A673 (cell line): Measurements from ENCODE around the gene LRRC58. TPM values are rescaled to one million over a fixed set of nuclear protein-coding genes. Genes with fewer than 3 reads are reported as not detected.

Experiments used
- BruUV-seq: library from RNA; stranded (reverse); fragments of 400-500 nt; replicated peaks from 2 replicates; lab custom pipeline; 2021; lab: Mats Ljungman, UMichigan
- CTCF ChIA-PET: fragments of 300-600 bp; sonication (Branson Sonifier 250); formaldehyde crosslinking; loops from one replicate; lab custom pipeline; 2022; ENCODE audit warnings: antibody characterized with exemption; lab: Charles Lee
- POLR2A ChIA-PET: fragments of 300-600 bp; sonication (Branson Sonifier 250); formaldehyde crosslinking; loops from one replicate; lab custom pipeline; 2022; ENCODE audit warnings: antibody characterized with exemption; ENCODE audit not compliant: low non-redundant PET; lab: Charles Lee
- DNase-seq: peaks from one replicate; pipeline ENCODE4 v3.0.0-alpha.2; 2015; ENCODE audit warnings: low spot score
- H3K27ac ChIP-seq: fragments of 200-600 bp; sonication (generic); 2 replicates; pipeline ENCODE4 v1.5.1; 2016; ENCODE audit warnings: mixed run types, low read depth, mild to moderate bottlenecking, mixed read lengths, antibody characterized with exemption, low read length; ENCODE audit not compliant: poor library complexity, severe bottlenecking
- H3K27me3 ChIP-seq: fragments of 200-600 bp; sonication (generic); replicated peaks from 2 replicates; pipeline ENCODE4 v1.6.1; 2017; ENCODE audit warnings: mixed run types, low read depth, mild to moderate bottlenecking, mixed read lengths, antibody characterized with exemption, low read length; ENCODE audit not compliant: insufficient read depth, poor library complexity
- H3K36me3 ChIP-seq: fragments of 200-600 bp; sonication (generic); 2 replicates; pipeline ENCODE4 v1.6.1; 2016; ENCODE audit warnings: mixed run types, mild to moderate bottlenecking, mixed read lengths, antibody characterized with exemption, low read length; ENCODE audit not compliant: insufficient read depth, poor library complexity, severe bottlenecking
- H3K4me1 ChIP-seq: fragments of 200-600 bp; sonication (generic); 2 replicates; pipeline ENCODE4 v1.6.1; 2017; ENCODE audit warnings: mixed run types, mild to moderate bottlenecking, mixed read lengths, antibody characterized with exemption, low read length; ENCODE audit not compliant: insufficient read depth, poor library complexity, severe bottlenecking
- H3K4me3 ChIP-seq: fragments of 200-600 bp; sonication (generic); 2 replicates; pipeline ENCODE4 v1.5.1; 2016; ENCODE audit warnings: low read depth, mixed run types, mild to moderate bottlenecking, mixed read lengths, low read length; ENCODE audit not compliant: poor library complexity, severe bottlenecking
- H3K9me3 ChIP-seq: fragments of 200-600 bp; sonication (generic); 2 replicates; pipeline ENCODE4 v1.6.1; 2016; ENCODE audit warnings: mixed run types, low read depth, mild to moderate bottlenecking, mixed read lengths, antibody characterized with exemption, low read length; ENCODE audit not compliant: poor library complexity, severe bottlenecking
- EZH2 ChIP-seq: fragments of 200-600 bp; sonication (generic); IDR thresholded peaks from 2 replicates; pipeline ENCODE4 v1.6.1; 2017; ENCODE audit warnings: borderline replicate concordance, low read depth, mild to moderate bottlenecking, mixed read lengths, antibody characterized with exemption, low read length; ENCODE audit not compliant: poor library complexity, severe bottlenecking
- intact Hi-C: fragments of 100-400 bp; cut with micrococcal nuclease; formaldehyde crosslinking; loops from one replicate; pipeline ENCODE4 v1.10.0; 2022; ENCODE audit not compliant: unreplicated experiment
- total RNA-seq: library from RNA; stranded (reverse); gene quantifications from 2 replicates; pipeline ENCODE4 v1.2.3, GENCODE V29; 2021
- TF ChIP-seq, protein P1 (sequence below): fragments of 300-800, 200-600 bp; sonication (generic); conservative IDR thresholded peaks from 2 replicates; pipeline ENCODE4 v1.5.1; 2017; ENCODE audit warnings: low read depth, mild to moderate bottlenecking, antibody characterized with exemption, low read length, moderate library complexity, mixed read lengths

LRRC58 gene
- total RNA-seq, 1 experiment from 2014 or later, result 34.1 TPM

GRCh38 chr3:120350401-120350941 lies 1.3 kb upstream of the LRRC58 start:
- H3K9me3 ChIP-seq, result no peaks in the 10 kb centered on the region
- TF ChIP-seq EZH2, result no peak
- TF ChIP-seq, protein P1, sequence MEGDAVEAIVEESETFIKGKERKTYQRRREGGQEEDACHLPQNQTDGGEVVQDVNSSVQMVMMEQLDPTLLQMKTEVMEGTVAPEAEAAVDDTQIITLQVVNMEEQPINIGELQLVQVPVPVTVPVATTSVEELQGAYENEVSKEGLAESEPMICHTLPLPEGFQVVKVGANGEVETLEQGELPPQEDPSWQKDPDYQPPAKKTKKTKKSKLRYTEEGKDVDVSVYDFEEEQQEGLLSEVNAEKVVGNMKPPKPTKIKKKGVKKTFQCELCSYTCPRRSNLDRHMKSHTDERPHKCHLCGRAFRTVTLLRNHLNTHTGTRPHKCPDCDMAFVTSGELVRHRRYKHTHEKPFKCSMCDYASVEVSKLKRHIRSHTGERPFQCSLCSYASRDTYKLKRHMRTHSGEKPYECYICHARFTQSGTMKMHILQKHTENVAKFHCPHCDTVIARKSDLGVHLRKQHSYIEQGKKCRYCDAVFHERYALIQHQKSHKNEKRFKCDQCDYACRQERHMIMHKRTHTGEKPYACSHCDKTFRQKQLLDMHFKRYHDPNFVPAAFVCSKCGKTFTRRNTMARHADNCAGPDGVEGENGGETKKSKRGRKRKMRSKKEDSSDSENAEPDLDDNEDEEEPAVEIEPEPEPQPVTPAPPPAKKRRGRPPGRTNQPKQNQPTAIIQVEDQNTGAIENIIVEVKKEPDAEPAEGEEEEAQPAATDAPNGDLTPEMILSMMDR, result no peak
- H3K4me1 ChIP-seq, result peaks cover 24% of the 10 kb centered on the region
- intact Hi-C loops, result no loop called here
- H3K36me3 ChIP-seq, result peaks cover 3% of the 10 kb centered on the region
- POLR2A ChIA-PET, result no interaction called here
- peak; percentile 34 for DNase-seq
- peak overlapping the region; percentile 98 for H3K4me3 ChIP-seq
- H3K27me3 ChIP-seq, result no peaks in the 10 kb centered on the region
- CTCF ChIA-PET, result interaction anchor here (0.6 kb wide), 1 partner anchor 210 kb away, joined by 3 read pairs; no protein-coding TSS in a partner anchor
- BruUV-seq, result no TSS peak
- H3K27ac ChIP-seq, result peak overlapping the region; percentile 91

- Histone ChIP-seq H3K4me3 (peak overlapping the region; percentile 98), H3K27me3 (no peaks in the 10 kb centered on the region), H3K4me1 (peaks cover 24% of the 10 kb centered on the region), H3K36me3 (peaks cover 3% of the 10 kb centered on the region), H3K27ac (peak overlapping the region; percentile 91), H3K9me3 (no peaks in the 10 kb centered on the region)
- DNase-seq, result no peak
- TSS peak; percentile 93 for BruUV-seq
- TF ChIP-seq EZH2, result no peak
- TF ChIP-seq, protein P1, result no peak
- intact Hi-C loops, result no loop called here
- CTCF ChIA-PET, result interaction anchor here (0.6 kb wide), 1 partner anchor 491 kb away, joined by 4 read pairs; no protein-coding TSS in a partner anchor
- POLR2A ChIA-PET, result no interaction called here
Observed at GRCh38 chr3:120349855-120350125, 636 bp upstream of the LRRC58 start.

- H3K36me3 ChIP-seq, result peaks cover 12% of the 10 kb centered on the region
- H3K4me1 ChIP-seq, result peaks cover 28% of the 10 kb centered on the region
- H3K9me3 ChIP-seq, result no peaks in the 10 kb centered on the region
- BruUV-seq, result TSS peak; percentile 34
- peak overlapping the region; percentile 91 for H3K27ac ChIP-seq
- no peak for TF ChIP-seq EZH2
- TF ChIP-seq, protein P1, result no peak
- peak; percentile 11 for DNase-seq
- intact Hi-C loops, result no loop called here
- CTCF ChIA-PET, result interaction anchor here (1.5 kb wide), 1 partner anchor 69 kb away, joined by 6 read pairs; no protein-coding TSS in a partner anchor
- H3K4me3 ChIP-seq, result peak overlapping the region; percentile 98
- H3K27me3 ChIP-seq, result no peaks in the 10 kb centered on the region
- POLR2A ChIA-PET, result interaction anchor here (0.6 to 1.1 kb wide), 2 partner anchors 67 to 468 kb away, joined by 3 to 5 read pairs; no protein-coding TSS in a partner anchor
Observed at GRCh38 chr3:120348065-120348990, 826 bp downstream of the LRRC58 start.
